ENCODE data around the gene DCAF11. TPM values are rescaled to one million over a fixed set of nuclear protein-coding genes. Genes with fewer than 3 reads are reported as not detected.

Gene DCAF11
- total and polyA plus RNA-seq, 2 of the 13 experiments (the other 11 are each of a cell fraction or from before 2014, with no cell fraction given) = 150 to 257 TPM

DNA sequence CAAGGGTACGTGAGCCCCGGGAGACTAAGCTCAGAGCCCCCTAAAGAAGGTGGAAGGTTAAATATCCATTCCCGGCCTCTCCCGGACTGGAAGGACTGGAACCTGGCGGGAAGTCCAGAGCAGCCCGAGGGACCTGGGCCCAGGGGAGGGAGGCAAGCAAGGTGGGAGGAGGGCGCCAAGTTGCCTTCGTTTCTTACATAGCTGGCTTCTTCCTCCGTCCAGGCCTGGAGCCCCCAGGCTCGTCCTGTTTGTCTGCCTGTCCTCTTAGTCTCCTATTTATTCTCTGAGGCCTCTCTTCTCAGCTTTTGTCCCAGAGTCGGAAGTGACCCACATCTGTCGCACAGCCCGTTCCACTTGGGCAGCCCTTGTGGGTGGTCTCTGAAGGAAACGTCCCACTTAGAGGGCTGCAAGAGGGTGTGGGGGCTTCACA is 19.7 kb upstream of the DCAF11 start (continued):
- TF ChIP-seq, protein P1, sequence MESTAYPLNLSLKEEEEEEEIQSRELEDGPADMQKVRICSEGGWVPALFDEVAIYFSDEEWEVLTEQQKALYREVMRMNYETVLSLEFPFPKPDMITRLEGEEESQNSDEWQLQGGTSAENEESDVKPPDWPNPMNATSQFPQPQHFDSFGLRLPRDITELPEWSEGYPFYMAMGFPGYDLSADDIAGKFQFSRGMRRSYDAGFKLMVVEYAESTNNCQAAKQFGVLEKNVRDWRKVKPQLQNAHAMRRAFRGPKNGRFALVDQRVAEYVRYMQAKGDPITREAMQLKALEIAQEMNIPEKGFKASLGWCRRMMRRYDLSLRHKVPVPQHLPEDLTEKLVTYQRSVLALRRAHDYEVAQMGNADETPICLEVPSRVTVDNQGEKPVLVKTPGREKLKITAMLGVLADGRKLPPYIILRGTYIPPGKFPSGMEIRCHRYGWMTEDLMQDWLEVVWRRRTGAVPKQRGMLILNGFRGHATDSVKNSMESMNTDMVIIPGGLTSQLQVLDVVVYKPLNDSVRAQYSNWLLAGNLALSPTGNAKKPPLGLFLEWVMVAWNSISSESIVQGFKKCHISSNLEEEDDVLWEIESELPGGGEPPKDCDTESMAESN (CRISPR knock-in tag; conservative IDR thresholded peaks at IDR 0.05) = no peak
- TF ChIP-seq ZBTB46 (CRISPR knock-in tag; IDR thresholded peaks at IDR 0.05; ENCODE audit: borderline replicate concordance) (no peak; the same call in 1 of the 2 replicates), ZNF773 (CRISPR knock-in tag; IDR thresholded peaks at IDR 0.05; ENCODE audit: borderline replicate concordance) (no peak), ELF4 (CRISPR knock-in tag; IDR thresholded peaks at IDR 0.05; ENCODE audit: borderline replicate concordance) (peak; percentile 77; the same call in 1 of the 2 replicates), SMAD9 (CRISPR knock-in tag; IDR thresholded peaks at IDR 0.05) (no peak), ZKSCAN5 (CRISPR knock-in tag; IDR thresholded peaks at IDR 0.05) (no peak; the same call in 1 of the 2 replicates), SCMH1 (CRISPR knock-in tag; IDR thresholded peaks at IDR 0.05; ENCODE audit: borderline replicate concordance) (no peak), ZNF142 (CRISPR knock-in tag; IDR thresholded peaks at IDR 0.05) (no peak), ZNF792 (CRISPR knock-in tag; IDR thresholded peaks at IDR 0.05) (no peak), TOE1 (CRISPR knock-in tag; IDR thresholded peaks at IDR 0.05) (no peak), CBX2 (IDR thresholded peaks at IDR 0.05; ENCODE audit: low read depth, low read length) (no peak), CBX2 (CRISPR knock-in tag; IDR thresholded peaks at IDR 0.05; ENCODE audit: low read depth) (no peak), ZNF75D (CRISPR knock-in tag; IDR thresholded peaks at IDR 0.05; ENCODE audit: borderline replicate concordance) (no peak), FOSL2 (CRISPR knock-in tag; IDR thresholded peaks at IDR 0.05) (no peak), KDM5A (IDR thresholded peaks at IDR 0.05; ENCODE audit: borderline replicate concordance, low read length) (peak; percentile 21; the same call in 1 of the 2 replicates), ZNF207 (IDR thresholded peaks at IDR 0.05; ENCODE audit: borderline replicate concordance) (no peak), ZBTB34 (CRISPR knock-in tag; IDR thresholded peaks at IDR 0.05) (no peak), EEA1 (CRISPR knock-in tag; IDR thresholded peaks at IDR 0.05; ENCODE audit: borderline replicate concordance) (peak; percentile 9; the same call in 1 of the 2 replicates), ZNF839 (CRISPR knock-in tag; IDR thresholded peaks at IDR 0.05; ENCODE audit: borderline replicate concordance) (peak; percentile 21; the same call in 1 of the 2 replicates), ZKSCAN1 (IDR thresholded peaks at IDR 0.05; ENCODE audit: low read length) (no peak), RXRB (CRISPR knock-in tag; IDR thresholded peaks at IDR 0.05; ENCODE audit: borderline replicate concordance) (no peak)
